Progenitor cell of endocrine pancreas (in vitro differentiated cells): ENCODE results near the gene EME2. TPM values are rescaled to one million over a fixed set of nuclear protein-coding genes. Genes with fewer than 3 reads are reported as not detected.
A peak's percentile ranks its signal among the peaks of the same experiment; 100 is the strongest.

Experiments
- DNase-seq: peaks from one replicate; pipeline ENCODE4 v3.0.0; 2021; ENCODE audit warnings: low spot score; ENCODE audit not compliant: unreplicated experiment
- H3K27ac Mint-ChIP-seq: 2 replicates; pipeline ENCODE4 v1.8.0; 2021; ENCODE audit warnings: mild to moderate bottlenecking, moderate library complexity, mixed read lengths
- H3K27me3 Mint-ChIP-seq: 2 replicates; pipeline ENCODE4 v1.8.0; 2021; ENCODE audit warnings: mixed read lengths
- H3K36me3 Mint-ChIP-seq: 2 replicates; pipeline ENCODE4 v1.8.0; 2022; ENCODE audit warnings: mixed read lengths; ENCODE audit not compliant: insufficient read depth
- H3K4me1 Mint-ChIP-seq: 2 replicates; pipeline ENCODE4 v1.8.0; 2021; ENCODE audit warnings: low read depth, mixed read lengths
- H3K4me3 Mint-ChIP-seq: 2 replicates; pipeline ENCODE4 v1.8.0; 2021; ENCODE audit warnings: low read depth, mild to moderate bottlenecking, moderate library complexity, mixed read lengths
- H3K9me3 Mint-ChIP-seq: 2 replicates; pipeline ENCODE4 v1.8.0; 2021; ENCODE audit warnings: low read depth, mixed read lengths
- CTCF ChIP-seq: fragments of 200-600 bp; sonication (generic); IDR thresholded peaks from one replicate; pipeline ENCODE4 v1.5.0; 2021; ENCODE audit warnings: antibody characterized with exemption, mild to moderate bottlenecking; ENCODE audit not compliant: unreplicated experiment
- total RNA-seq: library from RNA; stranded (reverse); gene quantifications from 2 replicates; pipeline ENCODE4 v1.2.1, GENCODE V29; 2021

The EME2 gene
- total RNA-seq, 1 donor from 2014 or later = 50.6 TPM

- peak; percentile 95 for TF ChIP-seq CTCF
- peaks cover 4% of the 10 kb centered on the region for H3K36me3 Mint-ChIP-seq
- peak within 1 kb of the TSS; percentile 98 for H3K27ac Mint-ChIP-seq
- no peaks in the 10 kb centered on the region for H3K27me3 Mint-ChIP-seq
- peak within 1 kb of the TSS; percentile 94 for H3K4me3 Mint-ChIP-seq
- DNase-seq = peak; percentile 90
- no peaks in the 10 kb centered on the region for H3K9me3 Mint-ChIP-seq
- peaks cover 9% of the 10 kb centered on the region for H3K4me1 Mint-ChIP-seq
These were observed 495 bp downstream of the EME2 start, which contains the start of gene MRPS34 for GRCh38 chr16:1772908-1773702. Gene MRPS34, minus strand, starts transcription at chr16:1773134. Its CDS starts 15 bp downstream, at chr16:1773119.

- no peaks in the 10 kb centered on the region for H3K9me3 Mint-ChIP-seq
- no peaks in the 10 kb centered on the region for H3K27me3 Mint-ChIP-seq
- H3K4me3 Mint-ChIP-seq = peak overlapping the region; percentile 94
- no peak for DNase-seq
- H3K36me3 Mint-ChIP-seq = peaks cover 3% of the 10 kb centered on the region
- H3K27ac Mint-ChIP-seq = peak overlapping the region; percentile 64
- peak; percentile 18 for TF ChIP-seq CTCF
- H3K4me1 Mint-ChIP-seq = peaks cover 9% of the 10 kb centered on the region
These were observed 1.3 kb downstream of the EME2 start for GRCh38 chr16:1773703-1774447.

- no peak for TF ChIP-seq CTCF
- Mint-ChIP-seq H3K36me3 (peaks cover 3% of the 10 kb centered on the region), H3K4me1 (peaks cover 9% of the 10 kb centered on the region), H3K27ac (no peak overlapping the region), H3K9me3 (no peaks in the 10 kb centered on the region), H3K27me3 (no peaks in the 10 kb centered on the region), H3K4me3 (no peak overlapping the region)
- no peak for DNase-seq
These were observed 1.8 kb downstream of the EME2 start for GRCh38 chr16:1774448-1774780.

- no peak for TF ChIP-seq CTCF
- H3K4me3 Mint-ChIP-seq = peak overlapping the region; percentile 31
- H3K36me3 Mint-ChIP-seq = peaks cover 1% of the 10 kb centered on the region
- DNase-seq = no peak
- H3K27ac Mint-ChIP-seq = no peak overlapping the region
- peaks cover 9% of the 10 kb centered on the region for H3K4me1 Mint-ChIP-seq
- H3K9me3 Mint-ChIP-seq = no peaks in the 10 kb centered on the region
- no peaks in the 10 kb centered on the region for H3K27me3 Mint-ChIP-seq
These were observed 2.6 kb downstream of the EME2 start for GRCh38 chr16:1775006-1775845.
